Measurements from ENCODE around the gene DEFB110. TPM values are rescaled to one million over a fixed set of nuclear protein-coding genes. Genes with fewer than 3 reads are reported as not detected.

DEFB110 gene
- total RNA-seq, 1 donor from 2014 or later: not detected

- no peaks in the 10 kb centered on the region for H3K27me3 ChIP-seq (ENCODE audit: control insufficient read depth, insufficient read depth, low read length)
- no peaks in the 10 kb centered on the region for H3K36me3 ChIP-seq (ENCODE audit: control insufficient read depth, insufficient read depth, low read length)
- H3K4me3 ChIP-seq (ENCODE audit: low read depth, low read length): no peak overlapping the region
- TF ChIP-seq CTCF (IDR thresholded peaks at IDR 0.05; ENCODE audit: insufficient read depth, low read length, poor library complexity, severe bottlenecking): peak; percentile 39
- no peak for DNase-seq (ENCODE audit: low read depth)
These were observed 9.2 kb upstream of the DEFB110 start for GRCh38 chr6:50030777-50031562.

DNA sequence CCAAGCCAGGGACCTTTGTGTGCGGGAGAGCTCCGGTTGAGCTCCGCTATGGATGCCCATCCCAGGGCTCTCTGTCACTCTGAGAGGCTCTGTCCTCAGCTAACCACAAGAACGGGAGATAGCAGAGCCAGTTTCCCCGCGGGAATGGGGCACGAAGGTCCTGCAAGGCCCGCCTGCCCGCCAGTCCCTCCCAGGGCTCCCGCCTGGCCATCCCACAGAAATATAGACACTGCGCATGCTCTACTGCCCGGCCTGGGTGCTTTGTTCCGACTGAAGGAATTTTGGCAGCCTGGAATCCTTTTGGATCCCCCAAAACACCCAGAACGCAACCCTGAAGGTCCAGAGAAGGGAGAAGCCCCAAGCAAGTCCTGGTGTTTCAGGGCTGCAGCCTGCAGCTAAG lies 8.6 kb upstream of the DEFB110 start:
- no peak for TF ChIP-seq CTCF (IDR thresholded peaks at IDR 0.05; ENCODE audit: insufficient read depth, low read length, poor library complexity, severe bottlenecking)
- no peak for DNase-seq (ENCODE audit: low read depth)
- no peak overlapping the region for H3K4me3 ChIP-seq (ENCODE audit: low read depth, low read length)
- H3K36me3 ChIP-seq (ENCODE audit: control insufficient read depth, insufficient read depth, low read length): no peaks in the 10 kb centered on the region
- no peaks in the 10 kb centered on the region for H3K27me3 ChIP-seq (ENCODE audit: control insufficient read depth, insufficient read depth, low read length)

DNA sequence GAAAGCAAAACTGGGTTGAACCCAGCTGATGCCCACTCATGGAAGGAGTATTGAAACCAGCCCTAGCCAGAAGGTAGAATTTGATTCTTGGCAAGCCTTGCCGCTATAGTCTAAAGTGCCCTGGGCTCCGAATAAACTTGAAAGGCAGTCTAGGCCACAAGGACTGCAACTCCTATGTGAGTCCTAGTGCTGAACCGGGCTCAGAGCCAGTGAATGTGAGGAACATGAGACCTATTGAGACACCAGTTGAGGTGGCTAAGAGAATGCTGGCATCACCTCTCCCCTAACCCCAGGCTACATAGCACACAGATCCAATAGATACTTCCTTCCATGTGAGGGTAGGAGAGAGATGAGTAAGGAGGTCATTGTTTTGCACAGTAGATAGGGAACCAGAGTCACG lies 3.5 kb upstream of the DEFB110 start:
- no peak for TF ChIP-seq CTCF (IDR thresholded peaks at IDR 0.05; ENCODE audit: insufficient read depth, low read length, poor library complexity, severe bottlenecking)
- Histone ChIP-seq H3K36me3 (ENCODE audit: control insufficient read depth, insufficient read depth, low read length) (no peaks in the 10 kb centered on the region), H3K27me3 (ENCODE audit: control insufficient read depth, insufficient read depth, low read length) (no peaks in the 10 kb centered on the region), H3K4me3 (ENCODE audit: low read depth, low read length) (no peak overlapping the region)
- no peak for DNase-seq (ENCODE audit: low read depth)

- TF ChIP-seq CTCF (IDR thresholded peaks at IDR 0.05; ENCODE audit: insufficient read depth, low read length, poor library complexity, severe bottlenecking): no peak
- no peak for DNase-seq (ENCODE audit: low read depth)
- Histone ChIP-seq H3K4me3 (ENCODE audit: low read depth, low read length) (no peak overlapping the region), H3K27me3 (ENCODE audit: control insufficient read depth, insufficient read depth, low read length) (no peaks in the 10 kb centered on the region), H3K36me3 (ENCODE audit: control insufficient read depth, insufficient read depth, low read length) (no peaks in the 10 kb centered on the region)
These were observed 14.0 kb downstream of the DEFB110 start for GRCh38 chr6:50007819-50008218.

DNA sequence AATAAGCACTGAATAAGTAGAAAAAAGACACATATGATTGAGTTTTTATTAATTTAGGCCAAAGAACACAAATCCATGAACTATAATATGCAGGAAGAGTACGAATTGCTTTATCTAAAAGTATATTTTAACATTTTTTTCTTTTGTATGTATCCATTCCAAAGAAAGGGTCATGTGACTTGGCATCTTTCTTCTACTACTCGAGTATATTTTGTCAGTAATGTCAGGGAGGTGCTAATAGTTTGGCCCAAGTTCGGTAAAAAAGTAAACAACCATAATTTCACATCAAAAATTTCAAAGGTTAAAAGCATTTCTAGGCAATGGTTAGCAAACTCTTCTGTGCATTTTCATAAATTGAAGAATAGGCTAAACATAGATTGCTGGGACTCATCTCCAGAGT lies 18.7 kb downstream of the DEFB110 start:
- DNase-seq (ENCODE audit: low read depth): no peak
- H3K27me3 ChIP-seq (ENCODE audit: control insufficient read depth, insufficient read depth, low read length): no peaks in the 10 kb centered on the region
- H3K36me3 ChIP-seq (ENCODE audit: control insufficient read depth, insufficient read depth, low read length): no peaks in the 10 kb centered on the region
- no peak for TF ChIP-seq CTCF (IDR thresholded peaks at IDR 0.05; ENCODE audit: insufficient read depth, low read length, poor library complexity, severe bottlenecking)
- H3K4me3 ChIP-seq (ENCODE audit: low read depth, low read length): no peak overlapping the region

DNA sequence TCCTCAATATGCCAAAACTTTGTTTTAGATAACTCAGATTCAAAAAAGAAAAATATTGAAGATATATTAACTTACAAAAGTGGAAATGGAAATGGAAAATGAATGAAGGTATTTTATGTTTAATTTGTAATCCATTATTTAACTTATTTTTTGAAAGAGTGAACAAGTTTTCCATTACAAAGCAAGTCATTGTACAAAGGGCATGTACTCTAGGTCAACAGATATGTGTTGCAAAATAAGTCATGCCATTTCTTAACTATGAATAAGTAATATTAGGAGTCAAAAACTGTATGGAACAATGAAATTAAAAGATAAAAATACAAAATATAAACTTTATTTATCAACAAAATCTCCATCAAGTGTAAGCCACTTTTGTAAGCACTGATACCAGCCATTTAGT lies 26.5 kb downstream of the DEFB110 start:
- DNase-seq (ENCODE audit: low read depth): no peak
- Histone ChIP-seq H3K36me3 (ENCODE audit: control insufficient read depth, insufficient read depth, low read length) (no peaks in the 10 kb centered on the region), H3K4me3 (ENCODE audit: low read depth, low read length) (no peak overlapping the region), H3K27me3 (ENCODE audit: control insufficient read depth, insufficient read depth, low read length) (no peaks in the 10 kb centered on the region)
- TF ChIP-seq CTCF (IDR thresholded peaks at IDR 0.05; ENCODE audit: insufficient read depth, low read length, poor library complexity, severe bottlenecking): no peak
